ENCODE measurements around the gene SLC6A19. TPM values are rescaled to one million over a fixed set of nuclear protein-coding genes. Genes with fewer than 3 reads are reported as not detected.
"Not testable (repeated sequence)": the region's sequence is repeated elsewhere in the genome, so short reads cannot be mapped to it uniquely, and the experiment has no call there.

SLC6A19 gene
- not detected in 2 replicates for total RNA-seq (2014; rRNA removed)
- polyA plus RNA-seq (2012), result not detected

- no peak for DNase-seq (ENCODE audit: low read depth)
These were observed at the start of gene SLC6A19 for GRCh38 chr5:1201327-1202025. SLC6A19 (plus strand) TSS chr5:1201595; CDS start chr5:1201651, 56 bp downstream.

- no peak for DNase-seq (ENCODE audit: low read depth)
These were observed 49.2 kb upstream of the SLC6A19 start for GRCh38 chr5:1152156-1152555.

- DNase-seq (ENCODE audit: low read depth), result peak; percentile 29
These were observed 48.6 kb upstream of the SLC6A19 start for GRCh38 chr5:1152771-1153282.

- DNase-seq (ENCODE audit: low read depth), result no peak
These were observed 48.0 kb upstream of the SLC6A19 start for GRCh38 chr5:1153428-1153827.

GRCh38 chr5:1155191-1156032 lies 46.0 kb upstream of the SLC6A19 start:
- DNase-seq (ENCODE audit: low read depth), result no peak

- DNase-seq (ENCODE audit: low read depth), result no peak
These were observed 45.2 kb upstream of the SLC6A19 start for GRCh38 chr5:1156033-1156753.

- DNase-seq (ENCODE audit: low read depth), result no peak
These were observed 44.5 kb upstream of the SLC6A19 start for GRCh38 chr5:1156754-1157460.

- not testable (repeated sequence) for DNase-seq (ENCODE audit: low read depth)
These were observed 43.9 kb upstream of the SLC6A19 start for GRCh38 chr5:1157461-1157986.

- no peak for DNase-seq (ENCODE audit: low read depth)
These were observed 42.6 kb upstream of the SLC6A19 start for GRCh38 chr5:1158647-1159340.

GRCh38 chr5:1159341-1159675 lies 42.1 kb upstream of the SLC6A19 start:
- DNase-seq (ENCODE audit: low read depth), result no peak

GRCh38 chr5:1159774-1160406 lies 41.5 kb upstream of the SLC6A19 start:
- DNase-seq (ENCODE audit: low read depth), result no peak

- DNase-seq (ENCODE audit: low read depth), result no peak
These were observed 40.1 kb upstream of the SLC6A19 start for GRCh38 chr5:1161108-1161832.

- no peak for DNase-seq (ENCODE audit: low read depth)
These were observed 39.6 kb upstream of the SLC6A19 start for GRCh38 chr5:1161833-1162229.

- no peak for DNase-seq (ENCODE audit: low read depth)
These were observed 39.1 kb upstream of the SLC6A19 start for GRCh38 chr5:1162276-1162675.

GRCh38 chr5:1162751-1163150 lies 38.6 kb upstream of the SLC6A19 start:
- DNase-seq (ENCODE audit: low read depth), result no peak

GRCh38 chr5:1163366-1163765 lies 38.0 kb upstream of the SLC6A19 start:
- DNase-seq (ENCODE audit: low read depth), result no peak

GRCh38 chr5:1163879-1164278 lies 37.5 kb upstream of the SLC6A19 start:
- DNase-seq (ENCODE audit: low read depth), result no peak

GRCh38 chr5:1164696-1165630 lies 36.4 kb upstream of the SLC6A19 start:
- DNase-seq (ENCODE audit: low read depth), result no peak
